Heart left ventricle (tissue), 16 donors: ENCODE results near the gene EXOSC5. TPM values are rescaled to one million over a fixed set of nuclear protein-coding genes. Genes with fewer than 3 reads are reported as not detected.
"Not testable (repeated sequence)": the region's sequence is repeated elsewhere in the genome, so short reads cannot be mapped to it uniquely, and the experiment has no call there.

Experiments
- ATAC-seq, 4 donors: fragments of 200-7000 bp; cut with Tn5 transposase; one replicate each; pipeline ENCODE4 v1.9.1; 2020 to 2022; ENCODE audit warnings: moderate library complexity in 4 of 4, mild to moderate bottlenecking in 3 of 4, moderate number of reproducible peaks in 1 of 4
- DNase-seq, 5 donors: peaks; one replicate each; pipeline ENCODE4 v3.0.0-alpha.2; 2020
- H3K27ac ChIP-seq, 12 donors: fragments of 200-600 bp; sonication (generic) in 4 of 12; one replicate each; pipeline versions ENCODE4 v1.5.0 to v1.8.0; 2016 to 2022; ENCODE audit warnings: mild to moderate bottlenecking in 2 of 12
- H3K27me3 ChIP-seq, 9 donors: fragments of 200-600 bp; sonication (generic) in 2 of 9; one replicate each; pipeline versions ENCODE4 v1.5.1 to v1.8.0; 2016 to 2022; ENCODE audit warnings: mild to moderate bottlenecking in 3 of 9
- H3K36me3 ChIP-seq, 9 donors: fragments of 200-600 bp; sonication (generic) in 2 of 9; one replicate each; pipeline versions ENCODE4 v1.5.0 to v1.8.0; 2018 to 2022; ENCODE audit warnings: mild to moderate bottlenecking in 2 of 9
- H3K4me1 ChIP-seq, 12 donors: fragments of 200-600 bp; sonication (generic) in 4 of 12; one replicate each; pipeline versions ENCODE4 v1.5.0 to v1.8.0; 2016 to 2022; ENCODE audit warnings: mild to moderate bottlenecking in 3 of 12
- H3K4me3 ChIP-seq, 12 donors: fragments of 200-600 bp; sonication (generic) in 4 of 12; one replicate each; pipeline versions ENCODE4 v1.5.0 to v1.8.0; 2017 to 2022; ENCODE audit warnings: mild to moderate bottlenecking in 9 of 12, moderate library complexity in 4 of 12
- H3K9me3 ChIP-seq, 12 donors: fragments of 200-600 bp; sonication (generic) in 4 of 12; one replicate each; pipeline versions ENCODE4 v1.5.0 to v1.8.0; 2016 to 2022; ENCODE audit warnings: mild to moderate bottlenecking in 1 of 12
- CTCF ChIP-seq, 12 donors: fragments of 200-600 bp; sonication (generic) in 4 of 12; IDR thresholded peaks; one replicate each; pipeline versions ENCODE4 v1.5.0 to v1.8.0; 2018 to 2022; ENCODE audit warnings: antibody characterized with exemption in 12 of 12, mild to moderate bottlenecking in 5 of 12
- POLR2A ChIP-seq, 2 donors: fragments of 450-650 bp; IDR thresholded peaks; one replicate each; pipeline ENCODE4 v1.6.1; 2017; ENCODE audit warnings: antibody characterized with exemption in 2 of 2, mild to moderate bottlenecking in 2 of 2, moderate library complexity in 2 of 2
- WGBS, 4 donors: extraction: QIAGEN DNeasy Blood & Tissue Kit in 2 of 4; methylation state at CpG; one replicate each; pipeline versions ENCODE4 v1.1.5 to v1.1.7; 2013 to 2018; 5-methylcytosine and 5-hydroxymethylcytosine counted together
- intact Hi-C, 10 donors: fragments of 100-400 bp; cut with DNase I; formaldehyde crosslinking; loops; one replicate each; pipeline versions ENCODE4 v1.11.1 to v1.14.2; 2022
- polyA plus RNA-seq, 2 donors: library from polyadenylated mRNA; stranded (reverse); fragments of 200-250 nt; gene quantifications; one replicate each; pipeline ENCODE4 v1.2.3, GENCODE V29; 2013
- total RNA-seq, 9 donors: library from RNA; depleted of rRNA in 2 of 9; stranded (reverse); fragments of >200 nt in 2 of 9; fragmentation: NEBNext Ultra II Directional in 3 of 9; extraction: Animal tissue kit (Norgen Biotek cat#: 25700) in 3 of 9; gene quantifications; one replicate each; pipeline versions ENCODE4 v1.1.0 to v1.2.4, GENCODE V29; 2016 to 2023
- donor health status: ischemic (EF 13 %, LVEDD 7.1; RV severe dilation, severe dysfunction).
- donor health status: healthy with polysubstance abuse.
- donor health status: DM: no; HTN: yes; CAD: no.
- donor health status: DM: no; HTN: no; CAD: no.
- donor health status: ischemic (EF 25% LVEDD 6.9; RV normal size, moderate dysfunction).
- donor health status: ischemic (EF 25% LVEDD 5.7; RV mildly dilated, moderate dysfunction).
- donor health status: healthy.
- donor health status: DM: yes; HTN: yes; CAD: no.
- donor health status: ischemic (EF 35%, LVEDD 5.7; RV mildly dilated, moderate dysfunction).
- donor health status: nonischemic (EF 11% LVEDD 7.7; RV severe dilation, severe dysfunction).
- donor health status: DM: yes; HTN: yes; CAD: no.
- donor health status: PGD.
- donor health status: ischemic (EF 29% LVEDD 5.4; RV normal size, mild dysfunction).
- donor health status: nonischemic (EF 23%, LVEDD 6.1; RV moderate dilation, normal function).

Gene EXOSC5
- total and polyA plus RNA-seq, 11 donors = 9.6 to 40.4 (median 13.7) TPM

- Histone ChIP-seq H3K4me1 (peaks cover 0 to 70% (median 56%) of the 10 kb centered on the region in 12 donors), H3K9me3 (no peaks in the 10 kb centered on the region), H3K4me3 (no peak overlapping the region), H3K27me3 (no peaks in the 10 kb centered on the region), H3K27ac (peak overlapping the region; percentile 6 to 88 (median 78)), H3K36me3 (peaks cover 0 to 48% (median 34%) of the 10 kb centered on the region in 9 donors)
- intact Hi-C loops = loop anchor here in 1 of 10 donors (2.0 kb wide), 1 partner anchor 15 kb away; the partner anchor contains the start of gene B3GNT8
- no peak for TF ChIP-seq POLR2A (IDR thresholded peaks at IDR 0.05)
- peak in 2 of 4 donors; percentile 5 for ATAC-seq
- 44 to 49% (median 47%) methylated on average over 9 of the region's 9 CpGs for WGBS, 4 donors
- no peak for DNase-seq
These were observed 14.2 kb upstream of the EXOSC5 start for GRCh38 chr19:41411100-41411967.

GRCh38 chr19:41410336-41411054 is 13.3 kb upstream of the EXOSC5 start:
- peak overlapping the region in 11 of 12 donors; percentile 55 to 88 (median 79) for H3K27ac ChIP-seq
- H3K4me1 ChIP-seq = peaks cover 0 to 74% (median 62%) of the 10 kb centered on the region in 12 donors
- H3K27me3 ChIP-seq = no peaks in the 10 kb centered on the region
- ATAC-seq = no peak
- TF ChIP-seq POLR2A (IDR thresholded peaks at IDR 0.05) = no peak
- TF ChIP-seq CTCF (IDR thresholded peaks at IDR 0.05) = no peak
- peaks cover 0 to 45% (median 28%) of the 10 kb centered on the region in 9 donors for H3K36me3 ChIP-seq
- H3K9me3 ChIP-seq = no peaks in the 10 kb centered on the region
- no peak for DNase-seq
- intact Hi-C loops = loop anchor here in 1 of 10 donors (2.0 kb wide), 1 partner anchor 16 kb away; the partner anchor contains the start of gene B3GNT8
- WGBS, 4 donors = 63 to 70% (median 67%) methylated on average over 21 to 23 of the region's 23 CpGs
- no peak overlapping the region for H3K4me3 ChIP-seq

GRCh38 chr19:41409288-41409687 is 12.1 kb upstream of the EXOSC5 start:
- TF ChIP-seq CTCF (IDR thresholded peaks at IDR 0.05) = no peak
- TF ChIP-seq POLR2A (IDR thresholded peaks at IDR 0.05) = no peak
- peak in 4 of 5 donors; percentile 56 to 66 (median 58) for DNase-seq
- H3K4me1 ChIP-seq = peaks cover 0 to 82% (median 68%) of the 10 kb centered on the region in 12 donors
- peak; percentile 69 to 75 (median 73) for ATAC-seq
- no peaks in the 10 kb centered on the region for H3K9me3 ChIP-seq
- intact Hi-C loops = loop anchor here in 1 of 10 donors (2.0 kb wide), 1 partner anchor 18 kb away; the partner anchor contains the start of gene B3GNT8
- no peaks in the 10 kb centered on the region for H3K27me3 ChIP-seq
- peak overlapping the region; percentile 55 to 88 (median 78) for H3K27ac ChIP-seq
- no peak overlapping the region for H3K4me3 ChIP-seq
- H3K36me3 ChIP-seq = peaks cover 0 to 33% (median 16%) of the 10 kb centered on the region in 9 donors
- whole genome bisulfite sequencing, 4 donors = 42 to 57% (median 51%) methylated on average over 4 of the region's 4 CpGs

DNA sequence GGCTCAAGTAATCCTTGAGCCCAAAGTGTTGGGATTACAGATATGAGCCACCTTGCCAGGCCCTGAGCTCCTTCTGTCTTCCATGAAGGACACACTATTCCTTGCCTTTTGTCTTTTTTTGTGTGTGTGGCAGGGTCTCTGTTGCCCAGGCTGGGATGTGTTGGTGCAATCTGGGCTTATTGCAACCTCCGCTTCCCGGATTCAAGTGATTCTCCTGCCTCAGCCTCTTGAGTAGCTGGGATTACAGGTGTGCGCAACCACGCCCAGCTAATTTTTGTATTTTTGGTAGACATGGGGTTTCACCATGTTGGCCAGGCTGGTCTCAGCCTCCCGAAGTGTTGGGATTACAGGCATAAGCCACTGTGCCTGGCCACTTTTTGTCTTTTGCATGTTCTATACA is 11.7 kb upstream of the EXOSC5 start:
- ATAC-seq, DNase-seq, H3K4me3 ChIP-seq, H3K9me3 ChIP-seq, H3K27me3 ChIP-seq: not testable (repeated sequence)
- intact Hi-C loops = loop anchor here in 1 of 10 donors (2.0 kb wide), 1 partner anchor 18 kb away; the partner anchor contains the start of gene B3GNT8
- peaks cover 0 to 29% (median 12%) of the 10 kb centered on the region in 9 donors for H3K36me3 ChIP-seq
- peaks cover 0 to 84% (median 71%) of the 10 kb centered on the region in 12 donors for H3K4me1 ChIP-seq
- peak overlapping the region; percentile 55 to 88 (median 78) for H3K27ac ChIP-seq
- 93 to 99% (median 96%) methylated on average over 5 of the region's 5 CpGs for WGBS, 4 donors
